ENCODE results near the gene APOBEC4. TPM values are rescaled to one million over a fixed set of nuclear protein-coding genes. Genes with fewer than 3 reads are reported as not detected.

Gene APOBEC4
- total RNA-seq, 3 donors from 2014 or later, result not detected

- Histone ChIP-seq H3K27ac (no peak overlapping the region), H3K9me3 (no peaks in the 10 kb centered on the region), H3K36me3 (no peaks in the 10 kb centered on the region), H3K4me1 (no peaks in the 10 kb centered on the region), H3K27me3 (no peaks in the 10 kb centered on the region), H3K4me3 (no peak overlapping the region)
- DNase-seq (ENCODE audit: low spot score in 2 of 2), result no peak
- TF ChIP-seq POLR2A (IDR thresholded peaks at IDR 0.05) (no peak), CTCF (IDR thresholded peaks at IDR 0.05) (no peak), POLR2AphosphoS5 (IDR thresholded peaks at IDR 0.05) (no peak)
- intact Hi-C loops (cut with DNase I; ENCODE audit: low total_unique reads), result no loop called here
Observed at GRCh38 chr1:183596500-183596899, 56.6 kb downstream of the APOBEC4 start.

Other genes with a start within 250 kb of the APOBEC4 start
- gene NMNAT2, start 234.9 kb downstream of the APOBEC4 start, total RNA-seq, result 1 to 10 TPM in 2 of 3 donors, under 1 TPM in 1; 0.29 to 2.4 (median 1.6) TPM
- gene SMG7, start 180.8 kb downstream of the APOBEC4 start, total RNA-seq, result 10 to 100 TPM; 34.6 to 46.5 (median 43.3) TPM
- gene NCF2, start 62.9 kb downstream of the APOBEC4 start, total RNA-seq, result 10 to 100 TPM in 2 of 3 donors, 1 to 10 TPM in 1; 4.6 to 45.0 (median 13.0) TPM
- 10 to 100 TPM; 60.8 to 80.8 (median 70.8) TPM for gene ARPC5, start 17.5 kb downstream of the APOBEC4 start, total RNA-seq
- 10 to 100 TPM; 24.9 to 70.2 (median 26.8) TPM for gene RGL1, start 151.8 kb upstream of the APOBEC4 start, total RNA-seq